NCI-H510A (cell line): ENCODE results near the gene NME1.
"Not testable (repeated sequence)": the region's sequence is repeated elsewhere in the genome, so short reads cannot be mapped to it uniquely, and the experiment has no call there.

Experiments used
- DNase-seq: peaks from one replicate; lab custom pipeline; 2025; lab: John Stamatoyannopoulos, UW

Gene NME1

DNA sequence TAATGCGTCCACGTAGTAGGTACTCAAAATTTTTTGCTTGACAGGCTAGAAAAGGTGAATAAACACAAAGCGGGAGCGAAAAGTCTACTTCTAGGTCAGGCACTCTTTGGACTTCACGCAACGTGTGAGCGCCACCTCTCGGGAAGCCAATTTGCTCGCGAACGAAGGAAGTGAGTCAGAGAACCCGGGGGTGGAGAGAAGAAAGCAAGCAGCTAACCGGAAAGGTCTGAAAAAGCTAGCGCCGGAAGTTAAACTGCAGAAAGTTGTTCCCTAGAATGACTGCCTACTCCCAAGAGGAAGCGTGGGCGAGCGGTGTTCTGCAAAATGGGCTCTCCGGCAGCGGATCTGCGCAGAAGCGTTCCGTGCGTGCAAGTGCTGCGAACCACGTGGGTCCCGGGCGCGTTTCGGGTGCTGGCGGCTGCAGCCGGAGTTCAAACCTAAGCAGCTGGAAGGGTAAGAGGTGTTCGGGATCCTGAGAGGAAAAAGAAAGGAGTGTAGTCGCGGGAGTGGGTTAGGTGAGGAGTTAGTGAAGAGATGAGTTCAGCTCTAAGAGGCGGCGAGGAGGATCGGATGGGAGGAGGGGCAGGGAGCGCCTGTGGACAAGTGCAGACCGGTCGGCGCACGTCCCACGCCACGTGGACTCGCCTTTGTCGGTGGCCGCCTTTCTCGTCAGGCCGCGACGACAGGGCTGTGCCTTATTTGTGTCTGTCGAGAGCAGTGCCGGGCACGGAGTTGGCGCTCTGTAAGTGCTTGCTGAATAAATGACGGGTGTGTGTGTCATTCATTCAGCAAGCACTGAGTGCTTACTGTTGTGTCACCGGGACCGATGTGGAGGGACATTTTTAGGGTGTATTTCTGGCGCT lies at the start of gene NME1:
Gene NME1, plus strand, starts transcription at position 350 of the 863 bp plus-strand sequence. CDS start 2,096 bp downstream, outside the sequence.
- peak; percentile 99 for DNase-seq

DNA sequence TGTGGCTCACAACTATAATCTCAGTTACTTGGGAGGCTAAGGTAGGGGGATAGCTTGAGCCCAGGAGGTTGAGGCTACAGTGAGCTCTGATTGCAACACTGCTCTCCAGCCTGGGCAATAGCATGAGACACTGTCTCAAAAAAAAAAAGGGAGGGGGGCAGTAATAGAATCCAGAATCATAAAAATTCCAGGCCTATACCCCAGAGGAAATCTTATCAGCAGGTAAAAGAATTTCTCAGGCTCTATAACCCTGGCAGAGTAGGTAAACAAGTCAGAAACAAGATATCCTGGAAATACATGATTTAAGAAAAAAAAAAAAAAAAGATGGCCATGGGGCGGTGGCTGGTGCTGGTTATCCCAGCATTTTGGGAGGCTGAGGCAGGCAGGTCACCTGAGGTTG lies 45.6 kb upstream of the NME1 start:
- DNase-seq: no peak

DNA sequence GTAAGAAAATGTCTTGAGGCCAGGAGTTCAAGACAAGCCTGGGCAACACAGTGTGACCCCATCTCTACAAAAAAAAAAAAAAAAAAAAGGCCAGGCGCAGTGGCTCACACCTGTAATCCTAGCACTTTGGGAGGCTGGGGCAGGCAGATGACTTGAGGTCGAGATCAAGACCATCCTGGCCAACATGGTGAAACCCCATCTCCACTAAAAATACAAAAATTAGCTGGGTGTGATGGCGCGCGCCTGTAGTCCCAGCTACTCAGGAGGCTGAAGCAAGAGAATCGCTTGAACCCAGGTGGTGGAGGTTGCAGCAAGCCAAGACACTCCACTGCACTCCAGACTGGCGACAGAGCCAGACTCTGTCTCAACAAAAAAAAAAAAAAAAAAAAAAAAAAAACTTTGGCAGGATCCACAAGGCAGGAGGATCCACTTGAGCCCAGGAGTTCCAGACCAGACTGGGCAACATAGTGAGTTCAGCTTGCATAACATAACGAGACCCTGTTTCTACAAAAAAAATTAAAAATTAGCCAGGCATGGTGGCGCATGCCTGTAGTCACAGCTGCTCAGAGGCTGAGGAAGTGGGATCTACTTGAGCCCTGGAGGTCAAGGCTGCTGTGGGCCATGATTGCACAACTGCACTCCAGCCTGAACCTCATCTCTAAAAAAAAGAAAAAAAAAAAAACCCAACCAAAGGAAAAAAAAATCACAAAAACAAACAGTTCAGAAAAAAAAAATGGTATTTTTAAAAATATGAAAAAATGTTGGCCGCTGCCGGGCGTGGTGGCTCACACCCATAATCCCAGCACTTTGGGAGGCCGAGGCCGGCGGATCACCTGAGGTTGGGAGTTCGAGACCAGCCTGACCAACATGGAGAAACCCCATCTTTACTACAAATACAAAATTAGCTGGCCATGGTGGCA lies 40.8 kb upstream of the NME1 start:
- not testable (repeated sequence) for DNase-seq

DNA sequence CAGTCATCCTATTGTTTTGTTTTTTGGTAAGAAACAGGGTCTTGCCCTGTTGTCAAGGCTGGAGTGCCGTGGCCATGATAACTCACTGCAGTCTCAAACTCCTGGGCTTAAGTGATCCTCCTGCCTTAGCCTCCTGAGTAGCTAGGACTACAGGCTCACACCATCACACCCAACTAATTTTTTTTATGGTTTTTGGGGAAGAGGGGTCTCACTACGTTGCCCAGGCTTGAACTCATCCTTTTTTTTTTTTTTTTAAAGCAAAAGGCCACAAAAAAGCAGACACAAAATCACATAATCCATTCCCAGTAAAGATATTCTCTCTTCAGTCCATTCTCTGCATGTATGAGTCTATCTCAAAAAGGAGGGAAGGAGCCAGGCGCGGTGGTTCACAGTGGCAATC lies 38.2 kb upstream of the NME1 start:
- no peak for DNase-seq

DNA sequence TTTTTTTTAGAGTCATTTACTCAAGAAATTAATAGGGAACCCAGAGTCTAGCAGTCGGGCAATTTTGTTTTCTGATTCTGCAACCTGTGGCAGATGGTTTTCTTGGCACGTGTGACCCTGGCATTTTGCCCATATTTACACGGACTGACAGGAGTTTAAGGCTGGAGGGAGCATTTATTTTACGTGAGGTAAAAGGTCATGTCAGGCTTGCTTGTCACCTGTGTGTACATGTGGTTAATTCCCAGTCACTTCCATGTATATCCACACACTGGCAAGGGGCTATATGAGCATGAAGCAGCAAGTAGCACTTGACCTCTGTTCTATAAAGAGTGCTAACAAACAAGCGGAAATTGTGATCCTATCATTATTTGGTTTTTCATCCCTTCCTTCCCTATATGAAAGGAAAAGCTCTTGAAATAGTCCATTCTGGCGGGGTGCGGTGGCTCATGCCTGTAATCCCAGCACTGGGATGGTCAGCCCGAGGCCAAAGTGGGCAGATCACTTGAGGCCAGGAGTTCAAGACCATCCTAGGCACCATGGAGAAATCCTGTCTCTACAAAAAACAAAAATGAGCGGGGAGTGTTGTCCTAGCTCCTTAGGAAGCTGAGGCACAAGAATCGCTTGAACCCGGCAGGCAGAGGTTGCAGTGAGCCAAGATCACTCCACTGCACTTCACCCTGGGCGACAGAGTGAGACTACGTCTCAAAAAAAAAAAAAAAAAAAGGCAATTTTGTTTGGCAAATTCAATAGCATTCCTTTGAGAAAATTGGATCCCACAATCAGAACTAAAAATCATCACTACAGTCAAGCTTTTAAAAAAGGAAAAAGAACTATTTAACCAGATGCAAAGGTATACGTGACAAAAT lies 34.8 kb upstream of the NME1 start:
- peak; percentile 75 for DNase-seq

DNA sequence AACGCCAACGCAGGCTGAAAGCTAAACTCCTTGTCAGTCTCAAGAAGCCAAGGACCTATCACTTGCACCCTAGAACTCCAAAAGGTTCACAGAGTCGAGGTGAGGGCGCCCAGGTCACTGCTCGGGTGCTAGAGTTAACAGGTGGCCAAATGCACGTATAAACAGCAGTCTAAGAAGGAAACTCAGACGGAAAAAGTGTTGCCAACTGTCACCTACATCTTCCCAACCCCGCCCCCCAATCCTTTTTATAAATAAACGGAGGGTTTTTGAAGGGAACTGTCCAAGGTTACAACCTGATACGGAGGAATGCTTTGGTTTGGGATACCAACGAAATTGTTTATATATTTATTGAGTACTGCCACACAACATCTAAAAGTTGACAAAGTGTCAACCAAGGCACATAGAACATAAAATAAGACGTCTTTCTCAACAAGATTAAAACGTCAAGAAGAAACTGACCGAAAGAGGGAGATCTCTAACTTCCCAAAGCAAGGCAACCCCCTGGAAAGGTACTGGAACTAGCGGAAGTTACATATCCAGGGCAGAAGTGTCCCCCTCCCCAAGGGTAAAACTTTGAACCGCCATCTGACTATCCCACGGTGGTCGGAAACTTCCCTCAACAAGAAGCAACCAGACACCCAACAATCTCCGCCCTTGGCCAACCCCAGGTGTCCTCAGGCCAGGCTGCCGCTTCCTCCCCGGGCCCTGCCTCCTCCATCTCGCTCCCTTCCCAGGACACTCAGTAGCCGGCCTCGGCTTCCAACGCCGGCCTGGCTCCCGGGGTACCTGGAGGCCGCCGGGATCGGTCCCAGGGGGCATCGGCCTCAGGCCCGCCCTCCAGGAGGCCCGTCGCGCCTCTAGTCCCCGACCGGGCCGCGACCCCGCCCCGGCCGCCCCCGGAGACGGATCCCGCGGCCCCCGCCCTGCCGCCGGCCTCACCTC lies 33.7 kb upstream of the NME1 start:
- DNase-seq: peak; percentile 32

DNA sequence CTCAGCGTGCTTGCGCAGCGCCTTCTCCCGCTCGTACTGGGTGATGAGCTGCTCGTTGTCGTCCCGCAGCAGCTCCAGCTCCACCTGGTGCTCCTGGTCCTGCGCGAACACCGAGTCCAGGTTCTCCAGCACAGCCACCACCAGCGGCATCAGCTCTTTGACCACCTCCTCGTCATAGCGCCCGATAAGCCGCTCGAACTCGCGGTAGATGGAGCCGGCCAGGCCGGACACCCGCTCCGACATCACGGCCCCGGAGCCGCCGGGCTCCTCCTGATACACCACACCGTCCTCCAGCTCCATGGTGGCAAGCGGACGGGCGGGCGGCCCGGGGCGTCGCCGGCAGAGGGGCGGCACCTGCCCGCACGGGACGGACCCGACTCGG lies 33.0 kb upstream of the NME1 start:
- peak; percentile 64 for DNase-seq

DNA sequence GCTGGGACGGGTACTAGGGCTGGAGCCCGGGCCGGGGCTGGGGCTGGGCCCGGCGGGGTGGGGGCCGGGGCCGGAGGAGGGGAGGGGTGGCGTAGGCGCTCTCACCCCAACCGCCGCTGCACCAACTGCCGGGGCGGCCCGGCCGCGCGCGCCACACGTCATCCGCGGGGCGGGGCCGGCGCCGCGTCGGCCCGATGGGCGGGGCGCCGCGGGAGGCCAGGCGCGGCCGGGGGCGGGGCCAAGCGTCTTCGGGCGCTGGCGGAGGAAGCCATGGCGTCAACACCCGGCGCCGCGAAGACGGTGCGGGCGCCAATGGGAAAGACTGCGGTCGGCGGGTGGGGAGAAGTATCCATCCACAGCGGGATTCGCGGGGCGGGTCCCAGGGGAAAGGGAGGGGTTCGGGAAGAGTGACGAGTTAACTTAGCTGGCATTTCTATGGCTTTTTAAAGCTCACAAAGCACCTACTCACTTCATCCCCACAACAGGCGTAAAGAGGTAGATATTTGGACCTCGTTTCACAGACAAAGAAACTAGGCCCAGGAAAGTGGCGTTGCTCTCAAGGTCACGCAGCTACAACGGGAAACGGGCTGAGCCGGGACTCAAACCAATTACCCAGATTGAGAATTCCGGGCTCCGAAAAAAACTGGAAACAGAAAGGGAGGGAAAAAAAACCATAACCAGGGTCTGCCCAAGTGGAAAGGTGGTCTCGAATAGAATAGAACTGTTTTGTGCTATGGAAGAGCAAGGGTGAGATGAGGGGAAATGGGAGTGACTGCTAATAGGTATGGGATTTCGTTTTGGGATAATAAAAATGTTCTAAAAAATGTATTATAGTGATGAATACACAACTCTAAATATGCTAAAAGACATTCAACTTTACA lies 32.4 kb upstream of the NME1 start, which contains the start of gene SPAG9:
Gene SPAG9, minus strand, starts transcription at position 130 of the 881 bp plus-strand sequence. CDS start 212 bp downstream, outside the sequence.
- peak; percentile 97 for DNase-seq

DNA sequence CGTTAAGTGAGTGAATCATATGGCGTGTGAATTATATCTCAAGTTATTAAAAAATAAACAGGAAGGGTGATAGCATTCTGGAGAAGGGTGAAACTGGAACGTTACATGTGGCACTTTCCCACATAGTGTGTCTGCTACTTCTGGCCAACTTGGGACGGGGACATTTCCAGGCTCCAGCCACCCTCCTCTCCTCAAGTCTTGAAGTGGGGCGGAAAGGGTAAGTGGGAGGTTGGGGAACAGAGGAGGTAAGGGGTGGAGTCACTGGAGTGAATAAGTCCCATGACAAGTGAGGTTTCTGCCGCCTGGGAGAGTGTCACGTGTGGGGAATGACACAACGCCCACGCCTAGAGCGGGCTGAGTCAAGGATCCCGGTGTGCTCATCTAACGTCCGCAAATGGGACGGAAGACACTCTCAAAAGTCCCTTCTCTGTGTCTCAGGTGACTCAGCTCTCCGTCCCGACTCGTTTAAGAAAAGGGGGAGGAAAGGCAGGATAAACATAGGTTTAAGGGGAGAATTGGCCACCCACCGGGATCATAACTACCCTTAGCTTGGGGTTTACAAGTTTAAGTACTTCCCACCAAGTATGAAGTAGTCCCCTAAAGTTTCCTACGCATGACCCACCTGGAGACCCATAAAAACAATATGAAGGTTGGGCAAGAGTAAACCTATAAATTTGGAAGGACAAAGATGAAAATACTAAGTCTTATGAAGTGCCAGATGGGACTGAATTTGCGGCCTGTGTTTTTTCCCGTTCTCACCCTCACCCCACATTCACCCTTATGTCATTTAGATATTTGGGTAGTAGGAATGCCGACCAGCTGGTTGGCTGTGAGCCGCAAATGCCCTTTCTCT lies 31.5 kb upstream of the NME1 start:
- DNase-seq: peak; percentile 76

DNA sequence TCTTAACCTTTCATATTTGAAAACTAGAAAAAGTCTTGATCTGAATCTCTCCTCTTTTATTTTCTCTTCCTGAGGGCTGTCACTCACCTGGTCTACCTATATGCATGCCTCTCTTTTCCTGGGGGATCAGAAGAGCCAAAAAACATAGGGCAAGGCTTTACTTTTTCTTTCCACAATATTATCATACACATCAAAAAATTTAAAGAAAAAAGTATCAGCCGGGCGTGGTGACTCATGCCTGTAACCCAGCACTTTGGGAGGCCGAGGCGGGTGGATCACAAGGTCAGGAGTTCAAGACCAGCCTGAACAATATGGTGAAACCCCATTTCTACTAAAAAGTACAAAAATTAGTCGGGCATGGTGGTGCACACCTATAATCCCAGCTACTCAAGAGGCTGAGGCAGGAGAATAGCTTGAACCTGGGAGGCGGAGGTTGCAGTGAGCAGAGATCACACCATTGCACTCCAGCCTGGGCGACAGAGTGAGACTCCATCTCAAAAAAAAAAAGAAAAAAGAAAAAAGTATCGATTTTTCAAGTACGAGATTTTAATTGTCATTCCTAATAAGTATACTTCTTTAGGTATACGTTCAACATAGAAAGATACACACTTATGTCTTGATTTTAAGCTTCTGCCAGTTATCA lies 30.8 kb upstream of the NME1 start:
- not testable (repeated sequence) for DNase-seq

DNA sequence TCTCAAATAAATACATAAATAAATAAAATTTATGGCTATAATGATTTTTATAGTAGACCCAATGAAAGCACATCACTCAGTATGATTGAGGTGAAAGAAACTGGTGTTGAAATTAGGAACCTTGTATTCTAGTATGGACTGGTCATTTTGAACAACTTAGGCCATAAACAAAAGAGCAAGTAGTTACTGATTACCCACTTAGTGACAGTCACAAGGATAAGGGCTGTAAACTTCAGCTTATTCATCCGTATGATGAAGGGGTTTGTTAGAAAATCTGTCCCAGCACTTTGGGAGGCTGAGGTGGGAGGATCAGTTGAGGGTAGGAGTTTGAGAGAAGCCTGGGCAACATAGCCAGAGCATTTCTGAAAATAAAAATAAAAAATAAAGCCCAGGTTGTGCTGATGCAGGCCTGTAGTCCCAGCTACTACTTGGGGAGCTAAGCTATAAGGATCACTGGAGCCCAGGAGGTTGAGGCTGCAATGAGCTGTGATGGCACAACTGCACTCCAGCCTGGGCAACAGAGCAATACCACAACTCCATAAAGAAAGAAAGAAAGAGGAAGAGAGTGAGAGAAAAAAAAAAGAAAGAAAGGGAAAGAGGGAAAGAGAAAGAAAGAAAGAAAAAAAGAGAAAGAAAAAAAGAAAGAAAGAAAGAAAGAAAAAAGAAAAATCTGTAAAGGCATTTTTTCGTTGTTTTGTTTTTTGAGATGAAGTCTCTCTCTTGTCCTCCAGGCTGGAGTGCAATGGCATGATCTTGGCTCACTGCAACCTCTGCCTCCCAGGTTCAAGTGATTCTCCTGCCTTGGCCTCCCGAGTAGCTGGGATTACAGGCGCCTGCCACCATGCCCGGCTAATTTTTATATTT lies 28.5 kb upstream of the NME1 start:
- DNase-seq: no peak

DNA sequence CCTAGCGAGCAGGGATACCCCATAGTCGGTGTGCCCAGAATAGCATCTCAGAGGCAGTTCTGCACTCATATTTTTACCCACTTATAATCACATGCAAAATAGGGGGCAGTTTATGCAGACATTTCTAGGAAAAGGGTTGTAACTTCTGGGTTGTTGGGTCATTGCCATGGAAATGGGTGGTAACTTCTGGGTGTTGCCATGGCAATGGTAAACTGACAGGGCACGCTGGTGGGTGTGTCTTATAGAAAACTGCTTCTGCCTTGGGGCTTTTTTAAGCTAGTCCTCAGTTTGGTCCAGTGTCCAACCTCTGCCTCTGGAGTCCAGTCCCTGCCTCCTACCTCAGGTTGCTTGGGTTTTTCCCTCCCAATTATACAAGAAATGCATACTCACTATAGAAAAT lies 25.3 kb upstream of the NME1 start:
- no peak for DNase-seq

DNA sequence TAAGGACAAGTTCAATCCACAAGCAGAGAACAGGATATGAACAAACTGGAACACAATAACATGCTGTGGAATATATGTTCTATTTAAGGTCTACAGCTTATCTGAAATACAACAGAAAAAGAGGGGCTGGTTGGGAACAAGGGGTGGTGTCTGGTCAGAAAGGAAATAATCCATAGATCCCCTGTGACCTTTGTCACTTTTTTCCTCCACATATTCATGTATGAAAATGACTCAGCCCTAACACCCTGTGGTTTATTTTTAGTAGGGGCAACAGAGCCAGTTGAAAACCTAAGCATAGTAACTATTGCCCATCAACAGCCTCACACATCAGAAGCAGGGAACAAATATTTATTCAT lies 20.4 kb upstream of the NME1 start:
- no peak for DNase-seq

DNA sequence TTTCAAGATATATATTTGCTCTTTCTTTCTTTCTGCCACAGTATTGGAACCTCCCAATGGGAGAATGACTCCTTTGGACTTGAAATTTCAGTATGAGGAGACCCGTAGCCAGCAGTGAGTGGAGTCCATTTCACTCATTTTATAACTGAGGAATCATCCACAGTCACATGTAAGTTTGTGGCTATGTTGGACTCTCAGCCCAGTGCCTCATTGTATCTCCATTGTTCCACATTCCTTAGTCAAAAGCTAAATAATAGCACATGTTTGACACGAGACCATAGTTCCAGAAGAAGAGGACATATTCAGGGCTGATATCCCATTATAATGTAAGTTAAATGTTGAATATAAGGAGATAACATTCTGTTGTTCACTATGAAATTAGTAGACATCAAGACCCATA lies 20.0 kb upstream of the NME1 start:
- no peak for DNase-seq

DNA sequence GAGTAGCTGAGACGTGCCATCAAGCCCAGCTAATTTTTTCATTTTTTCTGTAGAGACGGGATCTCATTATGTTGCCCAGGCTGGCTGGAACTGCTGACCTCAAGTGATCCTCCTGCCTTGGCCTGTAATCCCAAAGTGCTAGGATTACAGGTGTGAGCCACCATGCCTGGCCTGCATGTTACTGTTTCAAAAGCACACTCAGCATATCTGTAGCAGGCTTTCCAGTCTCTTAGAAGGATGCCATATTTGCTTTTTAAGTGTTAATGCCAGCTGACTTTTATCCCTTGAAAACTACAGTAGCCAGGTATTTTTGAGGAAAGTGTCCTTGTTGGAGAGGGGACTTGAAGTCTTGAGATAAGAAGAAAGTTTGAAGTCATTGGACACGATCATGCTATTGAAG lies 17.4 kb upstream of the NME1 start:
- DNase-seq: no peak

DNA sequence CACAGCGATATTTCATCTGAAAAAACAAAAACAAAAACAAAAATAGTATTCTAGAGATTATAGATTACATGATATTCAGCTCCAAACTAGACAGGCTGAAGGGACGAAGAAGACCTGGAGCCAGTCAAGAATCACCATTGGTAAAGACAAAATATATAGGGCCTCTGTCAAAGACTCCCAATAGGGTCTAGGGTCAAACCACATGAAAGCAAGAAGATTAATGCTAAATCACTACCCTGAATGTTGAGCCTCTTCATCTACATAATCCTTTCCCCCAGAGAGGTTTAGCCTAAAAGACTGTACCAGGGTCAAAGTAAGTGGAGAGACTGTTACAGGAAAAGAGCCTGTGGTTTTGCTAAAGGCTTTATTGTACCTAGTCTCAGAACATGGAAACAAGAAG lies 10.8 kb upstream of the NME1 start:
- DNase-seq: no peak

DNA sequence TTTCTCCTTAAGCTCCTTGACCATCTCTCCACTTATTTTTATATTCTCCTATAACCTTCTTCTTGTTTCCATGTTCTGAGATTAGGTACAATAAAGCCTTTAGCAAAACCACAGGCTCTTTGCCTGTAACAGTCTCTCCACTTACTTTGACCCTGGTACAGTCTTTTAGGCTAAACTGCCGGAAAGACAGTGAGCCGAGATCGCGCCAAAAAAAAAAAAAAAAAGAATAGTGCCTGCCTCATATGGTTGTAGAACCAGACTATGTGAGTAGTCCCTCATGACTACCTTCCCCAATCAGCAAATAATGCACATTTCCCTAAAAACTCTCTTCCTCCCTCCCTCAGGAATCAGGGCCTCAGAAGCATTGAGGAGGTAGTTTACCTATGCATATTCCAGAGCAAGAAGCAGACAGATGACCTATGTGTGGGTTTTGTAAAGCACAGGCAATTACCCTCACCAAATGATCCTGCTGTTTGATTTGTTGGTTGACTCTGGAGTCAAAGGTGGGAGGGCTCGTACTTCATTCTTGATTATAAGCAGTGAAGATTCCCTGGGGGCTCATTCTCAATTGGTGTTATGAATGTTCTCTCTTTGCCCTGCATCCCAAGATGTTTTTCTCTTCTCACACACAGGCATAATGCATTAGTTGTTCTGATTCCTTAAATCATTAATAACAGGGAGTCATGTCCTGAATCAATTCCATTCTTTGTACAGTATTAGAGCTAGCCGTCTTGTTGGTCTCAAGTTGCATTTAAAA lies 8.9 kb upstream of the NME1 start:
- DNase-seq: no peak
